Measurements from ENCODE around the gene SLC35F2.
"Not testable (repeated sequence)": the region's sequence is repeated elsewhere in the genome, so short reads cannot be mapped to it uniquely, and the experiment has no call there.

Gene SLC35F2

GRCh38 chr11:107777110-107777509, 81.5 kb downstream of the SLC35F2 start:
- Mint-ChIP-seq H3K36me3 (ENCODE audit: low read depth) (no peaks in the 10 kb centered on the region), H3K27me3 (ENCODE audit: low read depth) (no peaks in the 10 kb centered on the region), H3K4me1 (peaks cover 13% of the 10 kb centered on the region), H3K9me3 (no peaks in the 10 kb centered on the region), H3K4me3 (no peak overlapping the region), H3K27ac (peak overlapping the region in 1 of 3 experiments; percentile 17)
- TF ChIP-seq CTCF (IDR thresholded peaks at IDR 0.05; ENCODE audit: unreplicated experiment in 3 of 3) = no peak

GRCh38 chr11:107776062-107776461, 82.5 kb downstream of the SLC35F2 start:
- peaks cover 2% of the 10 kb centered on the region for H3K27me3 Mint-ChIP-seq (ENCODE audit: low read depth)

GRCh38 chr11:107770551-107770951, 88.0 kb downstream of the SLC35F2 start:
- Mint-ChIP-seq H3K4me1 (peaks cover 16% of the 10 kb centered on the region), H3K4me3 (peak overlapping the region in 1 of 3 experiments; percentile 9), H3K36me3 (ENCODE audit: low read depth) (no peaks in the 10 kb centered on the region), H3K9me3 (no peaks in the 10 kb centered on the region), H3K27ac (peak overlapping the region in 1 of 3 experiments; percentile 67), H3K27me3 (ENCODE audit: low read depth) (peaks cover 7% of the 10 kb centered on the region)
- TF ChIP-seq CTCF (IDR thresholded peaks at IDR 0.05; ENCODE audit: unreplicated experiment in 3 of 3) = no peak

More at GRCh38 chr11:107776062-107776461, 82.5 kb downstream of the SLC35F2 start:
- no peaks in the 10 kb centered on the region for H3K9me3 Mint-ChIP-seq
- peaks cover 14% of the 10 kb centered on the region for H3K4me1 Mint-ChIP-seq
- no peaks in the 10 kb centered on the region for H3K36me3 Mint-ChIP-seq (ENCODE audit: low read depth)
- no peak overlapping the region for H3K4me3 Mint-ChIP-seq
- no peak for TF ChIP-seq CTCF (IDR thresholded peaks at IDR 0.05; ENCODE audit: unreplicated experiment in 3 of 3)
- no peak overlapping the region for H3K27ac Mint-ChIP-seq

DNA sequence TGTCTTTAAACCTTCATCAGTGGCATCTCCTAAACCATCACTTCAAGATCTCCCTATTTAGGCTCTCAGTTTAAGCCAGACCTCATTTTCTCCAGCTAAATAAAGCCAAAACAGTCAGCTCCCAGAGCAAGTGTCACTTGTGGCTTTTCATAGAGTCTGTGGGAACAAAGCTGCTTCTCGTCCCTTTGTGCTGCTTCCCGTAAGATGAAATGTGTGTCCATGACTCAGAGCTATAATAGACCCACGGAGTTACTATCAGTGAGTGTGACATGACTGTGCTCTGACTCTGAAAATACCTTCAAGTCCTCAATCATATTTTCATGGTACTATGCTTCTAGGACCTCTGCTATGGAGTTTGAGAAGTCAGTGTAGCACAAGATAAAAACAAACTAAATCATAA, 89.4 kb downstream of the SLC35F2 start:
- Mint-ChIP-seq H3K27ac (no peak overlapping the region), H3K9me3 (no peaks in the 10 kb centered on the region), H3K4me3 (no peak overlapping the region), H3K36me3 (ENCODE audit: low read depth) (no peaks in the 10 kb centered on the region), H3K4me1 (peaks cover 16% of the 10 kb centered on the region), H3K27me3 (ENCODE audit: low read depth) (peaks cover 7% of the 10 kb centered on the region)
- TF ChIP-seq CTCF (IDR thresholded peaks at IDR 0.05; ENCODE audit: unreplicated experiment in 3 of 3) = no peak

DNA sequence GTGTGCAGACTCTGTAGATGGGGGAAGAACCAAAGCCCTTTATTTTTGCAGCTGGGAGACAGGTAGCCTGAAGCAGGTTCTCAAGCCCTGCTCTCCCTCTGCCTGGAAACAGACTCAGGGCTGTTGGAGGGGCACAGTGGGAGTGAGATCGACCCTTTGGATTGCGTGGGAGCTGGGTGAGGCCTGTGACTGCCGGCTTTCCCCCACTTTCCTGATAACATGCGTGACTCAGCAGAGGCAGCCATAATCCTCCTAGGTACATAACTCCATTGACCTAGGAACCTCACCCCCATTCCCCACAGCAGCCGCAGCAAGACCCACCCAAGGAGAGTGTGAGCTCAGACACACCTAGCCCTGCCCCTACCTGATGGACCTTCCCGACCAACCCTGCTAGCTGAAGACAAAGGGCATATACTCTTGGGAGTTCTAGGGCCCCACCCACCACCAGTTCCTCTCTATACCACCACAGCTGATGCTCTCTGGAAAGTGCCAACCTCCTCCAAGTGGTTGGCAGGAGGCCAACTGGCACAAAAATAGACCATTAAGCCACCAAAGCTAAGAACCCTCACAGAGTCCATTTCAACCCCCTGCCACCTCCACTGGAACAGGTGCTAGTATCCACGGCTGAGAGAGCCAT, 99.8 kb downstream of the SLC35F2 start:
- Mint-ChIP-seq H3K27ac (peak overlapping the region in 1 of 3 experiments; percentile 6), H3K4me1 (peaks cover 20% of the 10 kb centered on the region), H3K4me3 (peak overlapping the region in 1 of 3 experiments; percentile 30), H3K9me3 (peaks cover 23% of the 10 kb centered on the region)
- H3K36me3 Mint-ChIP-seq (ENCODE audit: low read depth); H3K27me3 Mint-ChIP-seq (ENCODE audit: low read depth): not testable (repeated sequence)

DNA sequence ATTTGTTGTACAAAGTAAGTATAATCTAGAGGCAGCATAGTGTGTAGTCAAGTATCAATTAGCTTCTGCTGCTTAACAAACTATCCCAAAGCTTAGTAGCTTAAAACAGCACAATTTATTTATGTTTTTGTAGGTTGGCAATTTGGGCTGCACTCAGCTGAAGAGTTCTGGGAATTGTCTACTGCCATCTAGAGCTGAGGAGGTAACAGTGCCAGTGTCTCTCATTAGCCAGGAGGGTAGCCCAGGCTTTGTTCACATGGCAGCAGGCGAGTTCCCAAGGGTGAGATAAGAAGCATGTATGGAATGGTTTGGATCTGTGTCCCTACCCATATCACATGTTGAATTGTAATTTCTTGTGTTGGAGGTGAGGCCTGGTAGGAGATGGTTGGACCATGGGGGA, 100.9 kb downstream of the SLC35F2 start:
- no peak for TF ChIP-seq CTCF (IDR thresholded peaks at IDR 0.05; ENCODE audit: unreplicated experiment in 3 of 3)
- Mint-ChIP-seq H3K27ac (no peak overlapping the region), H3K4me1 (peaks cover 27% of the 10 kb centered on the region), H3K27me3 (ENCODE audit: low read depth) (peaks cover 4% of the 10 kb centered on the region), H3K36me3 (ENCODE audit: low read depth) (no peaks in the 10 kb centered on the region), H3K4me3 (no peak overlapping the region), H3K9me3 (peaks cover 21% of the 10 kb centered on the region)
